Tibial nerve (tissue), 3 donors: Measurements from ENCODE around the gene VGLL4.

Source experiments
- POLR2A ChIP-seq, 2 donors: fragments of 450-650 bp; IDR thresholded peaks; one replicate each; pipeline ENCODE4 v1.6.1; 2017; ENCODE audit warnings: antibody characterized with exemption in 2 of 2, mild to moderate bottlenecking in 2 of 2, moderate library complexity in 2 of 2
- TF ChIP-seq, protein P1 (sequence below), 5 experiments: fragments of 200-600 bp in 3 of 5; fragments of 450-650 bp in 2 of 5; sonication (generic) in 3 of 5; IDR thresholded peaks; one replicate each; pipeline ENCODE4 v1.5.1; 2016 to 2019; ENCODE audit warnings: antibody characterized with exemption in 5 of 5, mild to moderate bottlenecking in 3 of 5, moderate library complexity in 2 of 5

DNA sequence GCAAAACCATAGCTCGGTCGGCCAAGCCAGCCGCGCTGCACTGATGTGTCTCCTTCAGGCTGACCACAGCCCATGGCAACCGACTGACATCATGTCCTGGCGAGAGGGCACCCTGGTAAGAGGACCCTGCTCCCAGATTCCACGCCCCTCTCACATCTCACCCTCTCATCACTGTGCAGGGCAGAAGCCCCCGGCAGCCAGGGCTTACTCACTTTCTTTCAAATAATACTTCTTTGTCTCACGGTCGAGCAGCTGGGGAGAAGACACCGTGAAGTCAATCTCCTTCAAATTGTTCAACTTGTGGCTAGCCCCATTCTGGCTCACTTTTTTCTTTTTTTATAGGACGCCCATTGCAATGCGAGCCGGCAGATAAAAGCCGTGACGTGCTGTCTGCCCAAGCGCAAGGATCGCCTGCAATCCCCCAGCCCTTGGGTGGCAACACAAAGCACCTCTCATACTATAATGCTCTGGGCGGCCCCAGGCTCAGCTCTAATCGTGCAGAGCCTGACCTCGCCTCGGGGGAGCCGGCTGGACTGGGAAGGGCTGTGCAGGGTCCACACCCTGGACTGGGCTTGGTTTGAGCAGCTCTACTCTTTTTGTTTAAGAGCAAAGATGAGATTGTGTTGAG lies 33.6 kb downstream of the VGLL4 start:
- TF ChIP-seq, protein P1, sequence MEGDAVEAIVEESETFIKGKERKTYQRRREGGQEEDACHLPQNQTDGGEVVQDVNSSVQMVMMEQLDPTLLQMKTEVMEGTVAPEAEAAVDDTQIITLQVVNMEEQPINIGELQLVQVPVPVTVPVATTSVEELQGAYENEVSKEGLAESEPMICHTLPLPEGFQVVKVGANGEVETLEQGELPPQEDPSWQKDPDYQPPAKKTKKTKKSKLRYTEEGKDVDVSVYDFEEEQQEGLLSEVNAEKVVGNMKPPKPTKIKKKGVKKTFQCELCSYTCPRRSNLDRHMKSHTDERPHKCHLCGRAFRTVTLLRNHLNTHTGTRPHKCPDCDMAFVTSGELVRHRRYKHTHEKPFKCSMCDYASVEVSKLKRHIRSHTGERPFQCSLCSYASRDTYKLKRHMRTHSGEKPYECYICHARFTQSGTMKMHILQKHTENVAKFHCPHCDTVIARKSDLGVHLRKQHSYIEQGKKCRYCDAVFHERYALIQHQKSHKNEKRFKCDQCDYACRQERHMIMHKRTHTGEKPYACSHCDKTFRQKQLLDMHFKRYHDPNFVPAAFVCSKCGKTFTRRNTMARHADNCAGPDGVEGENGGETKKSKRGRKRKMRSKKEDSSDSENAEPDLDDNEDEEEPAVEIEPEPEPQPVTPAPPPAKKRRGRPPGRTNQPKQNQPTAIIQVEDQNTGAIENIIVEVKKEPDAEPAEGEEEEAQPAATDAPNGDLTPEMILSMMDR (IDR thresholded peaks at IDR 0.05) = no peak
- TF ChIP-seq POLR2A (IDR thresholded peaks at IDR 0.05) = no peak
